Glutamatergic neuron (in vitro differentiated cells): ENCODE results near the gene NTM. TPM values are rescaled to one million over a fixed set of nuclear protein-coding genes. Genes with fewer than 3 reads are reported as not detected.

Experiments
- DNase-seq: peaks from one replicate; pipeline ENCODE4 v3.0.0; 2022
- H3K27ac Mint-ChIP-seq: one replicate; pipeline ENCODE4 v1.8.0; 2020; ENCODE audit warnings: mild to moderate bottlenecking, mixed read lengths, inconsistent platforms; ENCODE audit not compliant: unreplicated experiment
- H3K27me3 Mint-ChIP-seq: one replicate; pipeline ENCODE4 v1.8.0; 2020; ENCODE audit warnings: mild to moderate bottlenecking, moderate library complexity, mixed read lengths, inconsistent platforms; ENCODE audit not compliant: unreplicated experiment
- H3K36me3 Mint-ChIP-seq: one replicate; pipeline ENCODE4 v1.8.0; 2020; ENCODE audit warnings: mild to moderate bottlenecking, mixed read lengths, inconsistent platforms; ENCODE audit not compliant: unreplicated experiment
- H3K4me1 Mint-ChIP-seq: one replicate; pipeline ENCODE4 v1.8.0; 2020; ENCODE audit warnings: mild to moderate bottlenecking, low read depth, mixed read lengths, inconsistent platforms; ENCODE audit not compliant: unreplicated experiment
- H3K4me3 Mint-ChIP-seq: one replicate; pipeline ENCODE4 v1.8.0; 2020; ENCODE audit warnings: mild to moderate bottlenecking, mixed read lengths, inconsistent platforms; ENCODE audit not compliant: unreplicated experiment
- H3K9me3 Mint-ChIP-seq: one replicate; pipeline ENCODE4 v1.8.0; 2020; ENCODE audit warnings: mild to moderate bottlenecking, moderate library complexity, mixed read lengths, inconsistent platforms; ENCODE audit not compliant: unreplicated experiment
- CTCF ChIP-seq: fragments of 200-600 bp; sonication (generic); IDR thresholded peaks from one replicate; pipeline ENCODE4 v1.5.0; 2021; ENCODE audit not compliant: partially characterized antibody, unreplicated experiment
- total RNA-seq: library from RNA; stranded (reverse); fragmentation: NEBNext Ultra II Directional; extraction: Animal tissue kit (Norgen Biotek cat#: 25700); gene quantifications from one replicate; pipeline ENCODE4 v1.2.1, GENCODE V29; 2021; ENCODE audit not compliant: unreplicated experiment

Gene NTM
- total RNA-seq, 1 donor from 2014 or later: 1.2 TPM

- peaks cover 2% of the 10 kb centered on the region for H3K9me3 Mint-ChIP-seq
- H3K4me3 Mint-ChIP-seq: no peak overlapping the region
Measured at GRCh38 chr11:131907371-131907770, 537.0 kb downstream of the NTM start.

GRCh38 chr11:131908316-131908715 is 537.9 kb downstream of the NTM start:
- peaks cover 12% of the 10 kb centered on the region for H3K27me3 Mint-ChIP-seq
- no peak for TF ChIP-seq CTCF
- peaks cover 2% of the 10 kb centered on the region for H3K9me3 Mint-ChIP-seq
- no peak for DNase-seq
- H3K27ac Mint-ChIP-seq: no peak overlapping the region
- no peaks in the 10 kb centered on the region for H3K36me3 Mint-ChIP-seq
- H3K4me1 Mint-ChIP-seq: no peaks in the 10 kb centered on the region
- H3K4me3 Mint-ChIP-seq: no peak overlapping the region

More at GRCh38 chr11:131907371-131907770, 537.0 kb downstream of the NTM start:
- DNase-seq: no peak
- TF ChIP-seq CTCF: no peak
- Mint-ChIP-seq H3K36me3 (no peaks in the 10 kb centered on the region), H3K4me1 (no peaks in the 10 kb centered on the region), H3K27ac (no peak overlapping the region), H3K27me3 (peaks cover 12% of the 10 kb centered on the region)

GRCh38 chr11:131909426-131910177 is 539.2 kb downstream of the NTM start:
- no peak overlapping the region for H3K27ac Mint-ChIP-seq
- H3K9me3 Mint-ChIP-seq: peaks cover 2% of the 10 kb centered on the region
- H3K4me3 Mint-ChIP-seq: peak overlapping the region; percentile 77
- H3K36me3 Mint-ChIP-seq: no peaks in the 10 kb centered on the region
- no peak for DNase-seq
- peaks cover 13% of the 10 kb centered on the region for H3K27me3 Mint-ChIP-seq
- H3K4me1 Mint-ChIP-seq: no peaks in the 10 kb centered on the region
- no peak for TF ChIP-seq CTCF

- H3K4me1 Mint-ChIP-seq: no peaks in the 10 kb centered on the region
- H3K27ac Mint-ChIP-seq: no peak overlapping the region
- H3K9me3 Mint-ChIP-seq: peaks cover 2% of the 10 kb centered on the region
- TF ChIP-seq CTCF: no peak
- peaks cover 13% of the 10 kb centered on the region for H3K27me3 Mint-ChIP-seq
- H3K36me3 Mint-ChIP-seq: no peaks in the 10 kb centered on the region
- H3K4me3 Mint-ChIP-seq: peak overlapping the region; percentile 77
- DNase-seq: no peak
Measured at GRCh38 chr11:131910178-131910522, 539.7 kb downstream of the NTM start.

- H3K27me3 Mint-ChIP-seq: peaks cover 10% of the 10 kb centered on the region
- DNase-seq: peak; percentile 66
- H3K4me1 Mint-ChIP-seq: no peaks in the 10 kb centered on the region
- no peaks in the 10 kb centered on the region for H3K36me3 Mint-ChIP-seq
- no peaks in the 10 kb centered on the region for H3K9me3 Mint-ChIP-seq
- no peak for TF ChIP-seq CTCF
- peak overlapping the region; percentile 95 for H3K4me3 Mint-ChIP-seq
- H3K27ac Mint-ChIP-seq: no peak overlapping the region
Measured at GRCh38 chr11:131910523-131911387, 540.3 kb downstream of the NTM start.
